Measurements from ENCODE around the gene PTGR3.

The PTGR3 gene, protein sequence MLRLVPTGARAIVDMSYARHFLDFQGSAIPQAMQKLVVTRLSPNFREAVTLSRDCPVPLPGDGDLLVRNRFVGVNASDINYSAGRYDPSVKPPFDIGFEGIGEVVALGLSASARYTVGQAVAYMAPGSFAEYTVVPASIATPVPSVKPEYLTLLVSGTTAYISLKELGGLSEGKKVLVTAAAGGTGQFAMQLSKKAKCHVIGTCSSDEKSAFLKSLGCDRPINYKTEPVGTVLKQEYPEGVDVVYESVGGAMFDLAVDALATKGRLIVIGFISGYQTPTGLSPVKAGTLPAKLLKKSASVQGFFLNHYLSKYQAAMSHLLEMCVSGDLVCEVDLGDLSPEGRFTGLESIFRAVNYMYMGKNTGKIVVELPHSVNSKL

DNA sequence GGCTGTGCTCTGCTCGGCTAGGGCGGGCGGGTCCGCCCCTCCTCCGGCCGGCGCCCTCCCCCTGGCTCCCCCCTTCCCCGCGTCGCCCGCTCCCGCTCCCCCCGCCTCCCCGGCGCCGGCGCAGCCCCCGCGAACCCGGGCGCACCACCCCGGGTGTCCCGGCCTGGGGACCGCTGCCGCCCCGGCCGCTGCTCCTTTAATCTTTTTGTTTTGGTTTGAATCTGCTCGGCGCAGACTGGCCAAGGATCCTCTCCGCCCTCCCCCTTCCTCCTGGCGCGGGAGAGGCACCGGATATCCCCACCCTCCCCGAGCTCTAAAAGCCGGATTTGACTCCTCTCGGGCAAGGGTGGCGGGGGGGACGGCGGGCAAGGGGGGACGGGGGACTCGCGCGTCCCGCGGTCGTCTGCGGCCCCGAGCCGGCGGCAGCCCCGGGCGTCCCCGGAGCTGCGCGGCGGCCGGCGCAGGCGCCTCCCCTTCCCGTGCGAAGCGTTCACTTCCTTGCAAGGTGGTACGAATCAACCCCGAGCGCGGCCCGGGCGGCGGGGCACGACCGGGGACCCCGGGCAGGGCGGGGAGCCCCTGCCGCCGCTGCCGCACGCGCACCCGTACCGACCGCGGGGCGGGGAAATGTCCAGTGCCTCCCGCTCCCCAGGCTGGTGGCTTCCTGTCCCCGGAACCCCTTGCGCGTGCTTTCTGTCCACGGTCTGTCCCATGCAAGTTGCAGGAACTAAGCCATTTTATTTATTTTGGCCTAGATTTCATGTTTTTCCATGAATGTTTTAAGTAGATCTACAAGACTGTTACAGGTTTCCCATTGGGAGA is at the start of gene PTGR3:
PTGR3 (minus strand) TSS at position 11 of the 822 bp plus-strand sequence. CDS start 81 bp downstream, outside the sequence.
- DNase-seq, result peak; percentile 80

DNA sequence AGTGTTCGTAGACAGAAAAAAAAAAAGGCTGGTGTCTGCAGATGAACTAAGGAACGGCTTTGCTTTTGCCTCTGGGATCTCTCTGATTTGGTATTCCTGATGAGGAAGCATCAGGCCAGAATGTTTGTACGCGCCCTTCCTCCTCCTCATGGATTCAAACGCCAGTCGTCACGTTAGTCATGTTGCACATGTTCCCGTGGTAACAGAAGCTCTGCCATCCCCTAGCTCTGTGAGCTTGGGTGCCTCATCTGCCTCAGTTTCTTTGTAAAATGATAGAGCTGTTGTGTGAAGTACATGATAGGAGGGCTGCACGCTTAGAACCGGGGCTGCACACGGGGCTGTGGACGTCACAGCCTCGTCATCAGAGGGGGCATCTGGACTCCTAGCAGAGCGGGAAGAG is 48.7 kb upstream of the PTGR3 start:
- DNase-seq, result no peak

DNA sequence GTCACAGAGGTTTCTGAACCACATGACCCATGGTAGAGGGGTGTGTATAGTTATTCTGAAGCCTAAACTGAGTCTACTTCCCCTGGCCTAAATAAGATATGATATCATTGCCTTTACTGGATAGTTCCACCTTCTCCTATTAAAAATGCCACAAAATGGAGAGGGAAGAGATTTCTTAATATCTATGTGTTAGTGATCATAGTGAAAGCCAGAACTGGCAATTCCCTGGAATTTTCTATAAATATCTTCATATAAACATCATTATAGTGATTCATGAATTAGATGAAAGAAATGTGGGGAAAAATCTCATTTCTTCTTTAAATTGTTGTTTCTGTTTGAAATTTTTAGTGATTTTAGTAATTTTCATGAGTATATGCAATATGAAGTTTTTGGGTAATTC is 47.4 kb upstream of the PTGR3 start:
- DNase-seq, result no peak

DNA sequence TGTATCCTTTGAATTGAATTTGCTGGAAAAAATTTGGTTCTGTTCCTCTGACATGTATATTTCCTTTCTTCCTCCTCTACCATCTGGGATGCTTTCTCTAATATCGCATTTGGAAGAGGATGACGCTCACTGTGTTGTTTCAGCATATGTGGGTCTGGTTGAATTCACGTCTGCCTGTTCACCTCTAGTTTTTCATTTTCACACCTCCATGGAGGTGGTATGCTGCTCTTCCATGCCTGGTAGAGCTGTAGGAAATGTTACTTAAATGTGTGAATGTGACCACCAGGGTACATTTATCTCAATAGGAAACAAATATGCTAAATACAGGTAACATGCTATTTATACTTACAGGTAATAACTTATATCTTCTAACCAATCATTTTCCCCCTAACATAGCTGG is 46.2 kb upstream of the PTGR3 start:
- DNase-seq, result no peak

DNA sequence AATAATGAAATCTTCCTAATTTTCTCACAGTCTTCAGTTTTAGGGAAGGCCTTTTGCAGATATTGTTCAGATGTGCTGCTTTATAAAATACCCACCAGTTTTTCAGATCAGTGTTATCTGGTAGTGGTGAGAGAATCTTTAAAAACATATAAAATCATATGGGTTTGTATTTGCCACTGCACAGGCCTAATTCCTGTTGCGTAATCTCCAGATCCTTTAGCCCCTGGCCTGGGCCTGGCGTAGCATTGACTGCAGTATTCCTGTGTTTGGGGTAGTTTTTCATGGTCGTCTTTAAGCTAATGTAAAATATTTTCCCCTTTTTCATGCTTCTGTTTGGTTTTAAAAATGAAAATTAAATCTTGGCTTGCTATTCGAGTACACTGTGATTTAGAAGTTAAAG is 44.8 kb upstream of the PTGR3 start:
- DNase-seq, result no peak

DNA sequence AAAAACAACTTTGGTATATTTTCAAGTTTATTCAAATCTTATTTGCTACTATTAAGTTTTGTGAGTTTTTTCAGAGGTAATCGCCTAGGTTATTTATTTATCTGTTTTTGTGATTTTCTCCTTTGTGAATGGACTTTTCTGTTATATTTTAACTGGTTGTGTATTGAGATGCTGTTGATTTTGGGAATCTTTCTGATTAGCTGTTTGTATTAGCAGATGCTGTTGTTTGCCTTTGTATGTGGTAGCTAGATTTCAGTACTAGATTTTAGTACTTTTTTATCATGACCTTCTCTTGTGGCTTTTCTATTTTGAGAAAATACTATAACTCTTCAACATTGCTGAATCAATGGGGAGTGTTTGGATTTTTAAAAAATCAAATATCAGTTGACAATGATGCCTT is 44.1 kb upstream of the PTGR3 start:
- no peak for DNase-seq

DNA sequence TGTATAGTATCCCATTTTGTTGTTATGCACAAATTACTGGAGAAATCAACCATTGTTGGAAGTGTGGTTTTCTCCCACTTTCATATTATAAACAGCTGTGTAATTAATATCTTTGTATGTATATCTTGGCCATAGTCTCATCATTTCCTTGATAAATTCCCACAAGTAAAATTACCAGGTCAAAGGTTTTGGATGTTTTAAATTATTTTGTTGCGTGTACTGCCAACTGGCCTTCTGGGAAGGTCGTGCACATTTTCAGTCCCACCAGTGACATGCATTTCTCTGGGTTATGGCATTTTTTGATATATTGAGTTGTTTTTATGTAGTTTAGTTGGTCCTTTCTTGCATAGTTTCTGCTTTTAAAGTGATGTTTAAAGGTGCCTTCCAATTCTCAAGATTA is 43.2 kb upstream of the PTGR3 start:
- no peak for DNase-seq

DNA sequence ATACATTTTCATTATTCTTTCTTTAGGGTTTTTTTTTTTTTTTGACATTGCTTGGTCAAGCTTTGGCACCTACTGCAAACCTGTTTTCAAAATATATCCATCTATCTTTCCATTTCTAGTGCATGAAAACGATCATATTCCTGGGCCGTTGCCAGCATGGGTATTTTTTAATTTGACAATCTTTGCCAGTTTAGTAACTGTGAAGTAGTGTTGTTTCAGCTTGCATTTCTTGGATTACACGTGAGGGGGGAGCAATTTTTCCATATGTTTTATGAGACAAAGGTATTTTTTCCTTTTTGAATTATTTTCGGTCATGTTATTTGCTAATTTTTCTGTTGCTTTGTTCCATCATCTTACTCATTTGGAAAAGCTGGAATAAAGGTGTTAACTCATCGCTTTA is 42.5 kb upstream of the PTGR3 start:
- DNase-seq, result no peak

DNA sequence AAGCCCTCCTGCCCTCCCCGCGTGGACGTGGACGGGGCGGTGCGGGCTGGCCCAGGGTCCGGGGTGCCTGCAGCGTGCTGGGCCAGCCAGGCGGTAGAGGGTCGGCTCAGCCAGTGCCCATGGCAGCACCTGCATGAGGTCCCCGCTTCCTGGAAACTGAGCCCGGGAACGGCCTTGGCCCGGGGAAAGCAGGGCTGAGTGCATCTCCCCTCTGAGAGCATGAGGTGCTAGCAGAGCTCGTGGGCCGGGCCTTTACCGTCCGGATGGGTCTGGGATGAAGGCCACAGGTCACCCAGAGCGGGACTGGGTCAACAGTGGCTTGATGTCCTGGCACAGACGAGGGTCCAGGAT is 41.5 kb upstream of the PTGR3 start:
- DNase-seq, result no peak

DNA sequence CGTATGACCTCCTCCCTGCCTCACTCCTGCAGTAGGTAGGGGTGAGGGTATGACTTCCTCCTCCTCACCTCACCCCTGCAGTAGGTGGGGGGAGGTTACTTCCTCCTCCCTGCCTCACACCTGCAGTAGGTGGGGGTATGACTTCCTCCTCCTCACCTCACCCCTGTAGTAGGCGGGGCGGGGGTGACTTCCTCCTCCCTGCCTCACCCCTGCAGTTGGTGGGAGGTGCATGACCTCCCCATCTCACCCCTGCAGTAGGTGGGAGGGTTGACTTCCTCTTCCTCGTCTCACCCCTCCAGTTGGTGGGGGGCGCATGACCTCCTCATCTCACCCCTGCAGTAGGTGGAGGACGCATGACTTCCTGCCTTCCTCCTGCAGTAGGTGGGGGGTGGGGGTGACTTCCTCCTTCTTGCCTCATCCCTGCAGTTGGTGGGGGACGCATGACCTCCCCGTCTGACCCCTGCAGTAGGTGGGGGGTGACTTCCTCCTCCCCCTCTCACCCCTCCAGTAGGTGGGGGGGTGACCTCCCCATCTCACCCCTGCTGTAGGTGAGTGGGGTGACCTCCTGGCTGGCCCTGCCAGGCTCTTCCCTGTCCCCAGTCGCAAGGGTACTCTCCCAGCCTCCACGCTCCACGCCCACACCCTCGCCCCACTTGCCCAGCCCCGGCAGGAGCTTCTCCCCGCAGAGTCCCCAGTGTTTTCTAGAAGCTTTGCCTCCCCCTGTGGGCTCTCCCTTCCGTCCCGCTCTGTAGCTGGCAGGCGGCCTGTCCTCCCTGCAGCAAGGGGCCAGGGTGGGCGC is 40.9 kb upstream of the PTGR3 start:
- no peak for DNase-seq

DNA sequence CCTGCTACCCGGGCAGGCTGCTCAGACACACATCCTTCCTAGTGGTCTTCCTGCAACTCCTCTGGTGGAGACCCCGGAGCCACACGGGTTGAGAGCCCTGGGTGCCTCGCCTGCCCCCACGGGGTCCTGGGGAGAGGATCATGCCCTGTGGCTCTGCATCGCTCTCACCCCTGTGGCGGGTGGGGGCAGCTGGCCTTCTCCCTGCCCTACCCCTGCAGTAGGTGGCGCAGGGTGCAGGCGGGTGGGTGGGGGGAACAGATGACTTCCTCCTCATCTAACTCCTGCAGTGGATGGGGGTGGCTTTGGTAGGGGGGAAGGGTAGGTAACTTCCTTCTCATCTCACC is 40.2 kb upstream of the PTGR3 start:
- no peak for DNase-seq

DNA sequence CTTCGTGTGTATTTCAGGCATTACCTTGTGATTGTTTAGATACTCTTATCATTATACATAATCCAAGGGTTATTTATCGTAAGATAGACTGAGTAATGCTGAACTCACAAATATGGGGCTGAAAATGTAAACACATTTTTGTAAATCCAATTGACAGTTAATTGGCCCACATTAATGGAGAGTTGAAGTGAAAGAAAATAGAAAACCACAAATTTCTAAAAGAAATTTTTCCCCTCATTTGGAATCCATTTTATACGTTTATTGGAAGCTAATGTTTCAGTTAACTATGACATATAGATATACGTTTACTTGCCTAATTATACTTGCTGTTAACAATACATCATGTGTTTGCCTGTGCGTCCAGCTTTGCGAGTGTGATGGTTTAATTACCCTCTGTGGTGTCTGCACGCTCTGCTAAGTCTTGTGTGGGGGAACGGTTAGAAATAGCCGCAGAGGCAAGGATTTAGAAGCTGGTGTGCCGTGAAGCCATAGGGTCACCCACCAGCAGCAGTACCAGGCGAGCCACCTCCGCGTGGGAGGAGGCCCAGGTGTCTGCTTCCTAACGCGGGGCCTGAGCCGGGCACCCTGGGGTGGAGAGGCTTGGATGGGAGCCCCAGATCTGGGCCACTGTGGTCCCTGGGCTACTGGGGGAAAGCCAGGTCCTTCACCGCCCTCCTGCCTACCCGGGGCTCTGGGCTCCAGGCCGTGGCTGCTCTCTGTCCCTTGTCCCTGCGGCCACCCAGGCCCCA is 39.7 kb upstream of the PTGR3 start:
- DNase-seq, result no peak

DNA sequence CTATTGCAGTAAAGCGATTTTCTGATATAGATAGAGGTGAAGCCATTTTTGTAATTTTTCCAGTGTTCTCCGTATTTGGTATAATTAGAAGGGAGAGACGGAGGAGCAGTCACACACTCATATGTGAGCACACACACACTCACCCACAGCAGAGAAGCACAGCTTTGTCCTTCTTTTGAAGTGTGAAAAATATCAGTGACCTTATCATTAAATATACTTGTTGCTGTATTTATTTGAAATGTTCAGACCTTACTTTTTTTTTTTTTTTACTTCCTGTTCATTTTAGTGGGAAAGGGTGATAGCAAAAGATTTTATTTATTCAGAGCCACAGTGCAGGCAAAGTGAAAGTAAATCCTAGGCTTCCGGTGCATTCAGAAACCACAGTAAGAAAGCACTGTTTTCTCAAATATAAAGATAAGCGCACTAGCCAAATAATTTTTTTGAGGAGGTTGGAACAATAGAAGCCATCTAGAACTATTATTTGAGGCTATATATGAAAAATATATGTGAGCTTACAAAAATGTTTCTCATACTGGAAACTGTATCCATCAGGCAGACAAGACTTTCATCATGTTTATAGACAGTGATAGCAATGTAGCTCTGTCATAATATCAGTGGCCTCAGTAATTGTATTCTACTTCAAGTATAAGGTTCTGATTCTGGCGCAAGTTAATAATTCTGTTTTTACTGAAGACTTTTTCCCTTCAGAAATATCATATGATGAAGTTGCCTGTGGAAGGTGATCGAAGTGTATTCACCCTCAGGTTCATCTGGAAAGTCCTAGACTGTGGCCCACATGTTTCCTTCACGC is 38.9 kb upstream of the PTGR3 start:
- no peak for DNase-seq

DNA sequence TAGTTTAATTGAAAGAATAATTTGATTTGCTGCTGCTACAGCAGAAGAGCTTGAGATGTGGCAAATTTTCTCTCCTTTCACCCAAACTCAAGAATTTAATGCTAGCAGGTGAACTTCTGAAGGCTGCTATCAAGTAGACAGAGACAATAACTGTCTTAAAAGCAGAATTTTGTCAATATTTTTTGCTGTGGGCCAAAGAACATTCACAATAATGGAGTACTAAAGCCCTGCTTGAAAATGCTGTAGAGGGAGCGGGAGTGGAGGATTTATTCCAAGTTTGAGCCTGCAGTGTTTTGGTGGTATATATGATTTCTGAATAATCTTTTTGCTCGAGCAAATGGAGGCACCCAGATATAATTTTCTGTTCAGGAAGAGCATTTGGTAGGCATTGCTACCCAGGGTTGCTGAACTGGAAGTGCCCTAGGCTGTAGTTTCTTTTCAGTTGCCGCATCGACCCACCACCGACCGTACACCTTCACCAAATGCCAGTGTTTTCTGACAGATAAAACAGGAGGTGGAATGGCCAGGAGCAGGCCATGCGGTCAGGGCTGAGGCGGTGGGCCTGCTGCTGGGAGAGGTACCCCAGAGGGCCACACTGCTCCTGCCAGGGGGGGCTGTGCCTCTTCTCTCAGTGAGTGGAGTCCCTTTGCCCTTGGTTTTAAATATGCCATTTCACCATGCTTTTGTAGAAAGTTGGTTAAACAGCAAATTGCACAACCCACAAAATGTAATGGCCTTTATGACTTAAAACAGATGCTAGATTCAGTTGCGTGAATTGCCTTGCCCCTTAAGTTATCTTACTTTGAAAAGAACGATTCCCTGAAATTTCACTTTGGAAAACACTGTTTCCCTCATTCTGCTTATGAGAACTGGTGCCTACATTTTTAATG is 38.0 kb upstream of the PTGR3 start:
- DNase-seq, result no peak

DNA sequence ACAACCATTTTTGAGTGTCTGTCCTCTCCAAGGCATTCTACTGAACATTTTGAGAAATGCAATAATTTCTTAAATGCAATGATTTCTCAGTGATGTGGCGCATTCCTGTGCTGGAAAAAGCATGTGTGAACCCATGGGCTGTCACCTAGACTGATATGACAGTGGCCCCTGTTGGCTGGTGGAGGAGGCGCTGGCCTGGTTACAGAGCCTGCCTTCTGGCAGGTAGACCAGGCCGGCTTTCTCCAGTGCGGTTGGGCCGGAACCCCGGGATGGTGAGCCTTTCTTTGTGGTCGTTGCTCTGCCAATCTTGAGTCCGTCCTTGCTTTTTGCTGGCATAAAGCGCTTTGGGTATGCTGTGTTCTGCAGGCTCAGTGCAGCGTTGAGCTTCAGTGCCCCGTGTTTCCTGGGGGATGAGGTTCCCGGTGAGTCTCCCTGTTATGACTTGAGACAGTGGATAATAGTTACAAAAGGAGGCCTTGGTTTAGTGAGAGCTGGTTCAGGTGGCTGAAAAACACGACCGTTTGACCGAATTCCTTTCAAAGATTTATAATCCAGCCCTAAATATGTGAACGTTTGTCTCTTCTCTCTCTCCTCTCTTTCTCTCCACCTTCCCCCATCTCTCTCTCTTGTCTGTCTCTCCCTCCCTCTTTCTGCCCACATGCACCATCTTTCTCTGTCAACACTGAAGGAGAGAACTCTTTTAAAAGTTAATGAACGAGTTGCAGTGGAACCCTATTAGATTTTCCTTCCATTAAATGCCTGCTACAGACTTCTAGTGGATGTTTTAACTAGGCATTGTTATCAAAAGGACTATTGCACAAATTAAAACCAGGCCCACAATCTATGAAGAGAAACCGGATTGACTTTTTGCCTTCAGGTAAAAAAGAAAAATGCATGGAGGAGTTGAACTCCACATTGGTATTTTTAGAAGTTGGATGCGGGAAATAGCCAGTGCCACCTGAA is 35.7 kb upstream of the PTGR3 start:
- no peak for DNase-seq

DNA sequence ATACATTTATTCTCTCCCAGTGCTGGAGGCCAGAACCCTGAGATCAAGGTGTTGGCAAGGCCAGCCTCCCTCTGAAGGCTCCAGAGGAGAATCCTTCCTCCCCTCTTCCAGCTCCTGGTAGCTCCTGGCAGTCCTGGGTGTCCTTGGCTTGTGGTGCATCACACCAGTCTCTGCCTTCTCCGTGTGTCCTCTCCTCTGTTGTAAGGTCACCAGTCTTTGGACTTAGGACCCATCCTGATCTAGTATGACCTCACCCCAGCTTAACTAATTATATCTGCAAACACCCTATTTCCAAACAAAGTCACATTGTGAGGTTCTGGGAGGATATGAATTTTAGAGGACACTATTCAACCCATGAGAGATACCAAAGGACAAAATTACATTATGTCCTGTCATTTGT is 32.8 kb upstream of the PTGR3 start:
- DNase-seq, result no peak

DNA sequence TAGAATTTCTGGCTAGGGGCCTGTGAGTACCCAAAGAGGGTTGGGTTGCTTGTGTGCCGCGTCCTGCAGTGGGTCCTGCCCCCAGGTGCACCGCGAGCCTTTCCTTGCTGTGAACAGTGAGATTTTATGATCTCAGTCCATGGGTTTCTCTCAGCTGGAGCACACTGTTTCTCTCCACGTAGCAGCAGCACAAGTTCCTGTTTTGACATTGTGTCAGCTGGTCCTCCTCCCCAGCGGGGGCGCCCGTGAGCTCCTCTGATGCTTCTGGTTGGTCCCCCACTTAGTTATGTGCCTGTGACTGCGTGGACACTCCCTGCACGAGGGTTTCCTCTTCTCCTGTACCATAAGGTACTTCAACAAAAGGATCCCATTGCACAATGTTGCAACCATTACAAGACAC is 31.5 kb upstream of the PTGR3 start:
- DNase-seq, result no peak

DNA sequence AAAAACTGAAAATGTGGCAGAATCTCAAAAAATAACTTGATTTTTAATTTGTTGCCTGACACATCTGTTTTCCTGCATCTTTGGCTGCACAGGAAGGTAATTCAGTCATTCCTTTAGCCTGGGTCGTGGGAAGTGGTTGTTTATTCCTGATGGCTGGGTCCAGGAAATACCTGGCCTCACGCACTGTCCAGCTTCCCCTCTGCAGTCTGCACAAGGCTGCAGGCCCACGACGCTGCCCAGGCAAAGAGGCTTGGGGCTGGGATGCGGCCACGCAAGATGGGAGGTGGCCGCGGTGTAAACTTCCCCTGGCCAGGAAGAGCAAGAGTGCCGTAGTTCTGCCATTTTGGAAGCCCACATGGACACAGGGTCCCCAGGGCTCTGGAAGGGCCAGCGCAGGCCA is 29.8 kb upstream of the PTGR3 start:
- DNase-seq, result no peak

DNA sequence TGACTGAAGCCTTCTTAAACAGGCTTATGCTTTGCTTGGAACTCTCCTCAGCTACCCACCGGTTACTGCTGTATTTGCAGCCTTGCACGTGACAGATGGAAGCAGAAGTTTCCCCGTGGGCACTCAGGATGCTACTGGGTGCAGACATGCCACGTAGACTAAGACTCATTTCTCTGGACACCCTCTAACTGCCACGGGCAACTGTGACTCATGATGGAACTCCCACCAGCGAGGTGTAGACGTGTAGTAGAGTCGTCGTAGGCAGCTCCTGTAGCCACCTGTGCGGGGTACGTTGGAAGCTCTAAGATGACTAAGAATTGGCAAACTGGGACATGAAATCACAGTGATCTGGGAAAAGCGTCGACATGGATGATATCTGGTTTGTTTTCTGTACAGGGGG is 29.2 kb upstream of the PTGR3 start:
- no peak for DNase-seq

DNA sequence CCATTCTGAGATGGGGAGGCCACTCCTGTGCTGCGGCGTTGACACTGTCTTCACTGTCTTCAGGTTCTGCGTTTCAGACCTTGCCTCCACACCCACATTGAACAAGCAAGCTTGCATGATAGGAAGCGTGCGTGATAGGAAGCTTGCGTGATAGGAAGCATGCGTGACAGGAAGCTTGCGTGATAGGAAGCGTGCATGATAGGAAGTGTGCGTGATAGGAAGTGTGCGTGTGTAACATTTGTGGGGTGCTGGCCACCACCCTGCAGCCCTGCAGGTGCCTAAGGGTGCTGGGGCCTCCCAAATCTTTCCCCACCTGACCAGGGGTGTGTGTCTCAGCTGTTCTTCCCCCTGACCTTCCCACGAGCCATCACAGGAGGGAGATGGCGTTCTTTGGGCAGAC is 27.0 kb upstream of the PTGR3 start:
- no peak for DNase-seq

Data from NCI-H1105 (cell line).